ENCODE data around the gene SLC7A14. TPM values are rescaled to one million over a fixed set of nuclear protein-coding genes. Genes with fewer than 3 reads are reported as not detected.

The SLC7A14 gene
- total and polyA plus RNA-seq, 2 of the 13 experiments (the other 11 are each of a cell fraction or from before 2014, with no cell fraction given), result not detected

GRCh38 chr3:170493712-170494182, 92.1 kb downstream of the SLC7A14 start (continued):
- TF ChIP-seq ZNF101 (CRISPR knock-in tag; IDR thresholded peaks at IDR 0.05; ENCODE audit: borderline replicate concordance, low read depth) (no peak), MBNL3 (CRISPR knock-in tag; conservative IDR thresholded peaks at IDR 0.05) (no peak), MAFG (CRISPR knock-in tag; IDR thresholded peaks at IDR 0.05) (peak; percentile 53; the same call in 1 of the 2 replicates), SOX13 (IDR thresholded peaks at IDR 0.05) (no peak), SOX13 (CRISPR knock-in tag; conservative IDR thresholded peaks at IDR 0.05 in 1 of 2, IDR thresholded peaks at IDR 0.05 in 1 of 2) (peak in 1 of 2 experiments; percentile 33; a peak in 1 of 4 replicates), ZBED4 (CRISPR knock-in tag; IDR thresholded peaks at IDR 0.05; ENCODE audit: borderline replicate concordance) (peak; percentile 75; the same call in 1 of the 2 replicates), ZNF790 (CRISPR knock-in tag; IDR thresholded peaks at IDR 0.05; ENCODE audit: borderline replicate concordance) (no peak), PAX8 (CRISPR knock-in tag; IDR thresholded peaks at IDR 0.05; ENCODE audit: borderline replicate concordance) (no peak), ZBTB43 (CRISPR knock-in tag; conservative IDR thresholded peaks at IDR 0.05) (0 out of 2 replicates have a peak, but pooled peaks have one; percentile 37), PITX1 (CRISPR knock-in tag; IDR thresholded peaks at IDR 0.05) (peak; percentile 38; the same call in 1 of the 2 replicates), RAD51 (IDR thresholded peaks at IDR 0.05; ENCODE audit: borderline replicate concordance) (no peak), SIX1 (CRISPR knock-in tag; IDR thresholded peaks at IDR 0.05; ENCODE audit: borderline replicate concordance) (peak; percentile 97), NCOR1 (IDR thresholded peaks at IDR 0.05; ENCODE audit: borderline replicate concordance, low read length) (peak; percentile 71; the same call in 1 of the 2 replicates), MIER2 (CRISPR knock-in tag; IDR thresholded peaks at IDR 0.05) (0 out of 2 replicates have a peak, but pooled peaks have one; percentile 29), KLF16 (CRISPR knock-in tag; IDR thresholded peaks at IDR 0.05) (peak in 1 of 2 experiments; percentile 44; a peak in 1 of 4 replicates), ZNF605 (CRISPR knock-in tag; IDR thresholded peaks at IDR 0.05) (no peak)
- TF ChIP-seq, protein P1, sequence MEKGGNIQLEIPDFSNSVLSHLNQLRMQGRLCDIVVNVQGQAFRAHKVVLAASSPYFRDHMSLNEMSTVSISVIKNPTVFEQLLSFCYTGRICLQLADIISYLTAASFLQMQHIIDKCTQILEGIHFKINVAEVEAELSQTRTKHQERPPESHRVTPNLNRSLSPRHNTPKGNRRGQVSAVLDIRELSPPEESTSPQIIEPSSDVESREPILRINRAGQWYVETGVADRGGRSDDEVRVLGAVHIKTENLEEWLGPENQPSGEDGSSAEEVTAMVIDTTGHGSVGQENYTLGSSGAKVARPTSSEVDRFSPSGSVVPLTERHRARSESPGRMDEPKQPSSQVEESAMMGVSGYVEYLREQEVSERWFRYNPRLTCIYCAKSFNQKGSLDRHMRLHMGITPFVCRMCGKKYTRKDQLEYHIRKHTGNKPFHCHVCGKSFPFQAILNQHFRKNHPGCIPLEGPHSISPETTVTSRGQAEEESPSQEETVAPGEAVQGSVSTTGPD (CRISPR knock-in tag; IDR thresholded peaks at IDR 0.05), result 0 out of 2 replicates have a peak, but pooled peaks have one; percentile 21
- TF ChIP-seq, protein P2, sequence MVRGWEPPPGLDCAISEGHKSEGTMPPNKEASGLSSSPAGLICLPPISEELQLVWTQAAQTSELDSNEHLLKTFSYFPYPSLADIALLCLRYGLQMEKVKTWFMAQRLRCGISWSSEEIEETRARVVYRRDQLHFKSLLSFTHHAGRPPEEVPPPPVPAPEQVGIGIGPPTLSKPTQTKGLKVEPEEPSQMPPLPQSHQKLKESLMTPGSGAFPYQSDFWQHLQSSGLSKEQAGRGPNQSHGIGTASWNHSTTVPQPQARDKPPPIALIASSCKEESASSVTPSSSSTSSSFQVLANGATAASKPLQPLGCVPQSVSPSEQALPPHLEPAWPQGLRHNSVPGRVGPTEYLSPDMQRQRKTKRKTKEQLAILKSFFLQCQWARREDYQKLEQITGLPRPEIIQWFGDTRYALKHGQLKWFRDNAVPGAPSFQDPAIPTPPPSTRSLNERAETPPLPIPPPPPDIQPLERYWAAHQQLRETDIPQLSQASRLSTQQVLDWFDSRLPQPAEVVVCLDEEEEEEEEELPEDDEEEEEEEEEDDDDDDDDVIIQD (CRISPR knock-in tag; IDR thresholded peaks at IDR 0.05; ENCODE audit: low read depth), result peak; percentile 52; the same call in 1 of the 2 replicates
- TF ChIP-seq, protein P3, sequence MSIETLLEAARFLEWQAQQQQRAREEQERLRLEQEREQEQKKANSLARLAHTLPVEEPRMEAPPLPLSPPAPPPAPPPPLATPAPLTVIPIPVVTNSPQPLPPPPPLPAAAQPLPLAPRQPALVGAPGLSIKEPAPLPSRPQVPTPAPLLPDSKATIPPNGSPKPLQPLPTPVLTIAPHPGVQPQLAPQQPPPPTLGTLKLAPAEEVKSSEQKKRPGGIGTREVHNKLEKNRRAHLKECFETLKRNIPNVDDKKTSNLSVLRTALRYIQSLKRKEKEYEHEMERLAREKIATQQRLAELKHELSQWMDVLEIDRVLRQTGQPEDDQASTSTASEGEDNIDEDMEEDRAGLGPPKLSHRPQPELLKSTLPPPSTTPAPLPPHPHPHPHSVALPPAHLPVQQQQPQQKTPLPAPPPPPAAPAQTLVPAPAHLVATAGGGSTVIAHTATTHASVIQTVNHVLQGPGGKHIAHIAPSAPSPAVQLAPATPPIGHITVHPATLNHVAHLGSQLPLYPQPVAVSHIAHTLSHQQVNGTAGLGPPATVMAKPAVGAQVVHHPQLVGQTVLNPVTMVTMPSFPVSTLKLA (IDR thresholded peaks at IDR 0.05), result no peak
